HPDE6-E6E7 (cell line): ENCODE data around the gene ENTPD1.
"Not testable (repeated sequence)": the region's sequence is repeated elsewhere in the genome, so short reads cannot be mapped to it uniquely, and the experiment has no call there.

ENCODE experiments used
- DNase-seq: peaks from one replicate; pipeline ENCODE4 v3.0.0; 2011; ENCODE audit warnings: missing footprints; ENCODE audit errors: extremely low spot score

The ENTPD1 gene

DNA sequence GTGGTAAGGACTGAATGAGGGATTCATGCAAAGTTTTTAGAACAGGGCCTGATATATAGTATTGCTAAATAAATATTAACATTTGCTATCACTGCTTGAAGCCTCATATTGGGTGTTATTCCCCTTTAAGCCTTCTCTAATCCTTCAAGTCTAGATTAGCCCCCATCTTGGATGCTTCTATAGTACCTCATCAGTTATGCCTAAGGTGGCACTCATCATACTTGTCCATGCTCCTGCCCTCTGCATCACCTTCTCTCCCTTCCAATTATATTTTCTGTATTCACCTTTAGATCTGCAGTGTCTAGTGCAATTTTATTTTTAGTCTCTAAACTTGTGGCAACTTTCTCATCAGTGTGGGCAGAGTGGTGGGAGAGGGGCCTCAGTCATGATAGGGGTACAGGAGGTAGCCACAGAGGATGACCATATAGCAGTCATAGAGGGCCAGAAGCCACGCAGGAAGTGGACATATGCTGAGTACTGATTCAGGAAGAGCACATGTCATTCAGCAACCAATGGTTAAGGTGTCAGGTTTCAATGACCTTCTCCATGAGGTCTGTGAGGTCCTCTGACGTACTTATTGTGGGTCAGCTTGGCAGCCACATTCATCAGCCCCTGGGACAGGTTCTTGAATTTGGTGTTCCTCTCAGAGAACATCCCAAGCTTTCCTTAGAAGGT, 2.5 kb downstream of the ENTPD1 start:
- DNase-seq: no peak

DNA sequence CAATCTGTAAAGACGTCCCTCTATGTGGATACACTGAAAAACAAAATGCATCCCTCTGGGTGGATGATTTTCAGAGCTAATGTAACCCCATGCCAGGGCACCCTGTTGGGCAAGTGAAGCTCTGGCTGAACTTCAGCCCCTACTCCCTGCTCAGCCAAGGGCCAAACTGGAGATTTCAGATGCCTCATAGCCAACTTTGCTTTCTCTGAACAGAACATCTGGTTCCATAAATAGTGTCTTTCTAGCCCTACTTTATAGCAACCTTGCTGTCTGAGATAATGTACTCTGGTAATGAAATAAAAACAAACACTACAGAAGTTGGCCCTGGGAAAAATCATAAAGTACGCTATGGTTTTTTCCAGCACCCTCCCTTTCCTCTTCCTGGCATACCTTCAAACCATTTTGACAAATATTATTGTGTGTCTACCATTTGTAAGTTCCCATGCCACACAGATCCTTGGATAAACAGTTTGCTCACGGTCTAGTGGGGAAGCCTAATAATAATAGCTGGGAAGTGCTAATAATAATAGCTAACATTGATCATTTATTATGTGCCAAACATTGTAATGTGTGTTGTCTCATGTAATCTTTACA, 3.4 kb downstream of the ENTPD1 start:
- no peak for DNase-seq

DNA sequence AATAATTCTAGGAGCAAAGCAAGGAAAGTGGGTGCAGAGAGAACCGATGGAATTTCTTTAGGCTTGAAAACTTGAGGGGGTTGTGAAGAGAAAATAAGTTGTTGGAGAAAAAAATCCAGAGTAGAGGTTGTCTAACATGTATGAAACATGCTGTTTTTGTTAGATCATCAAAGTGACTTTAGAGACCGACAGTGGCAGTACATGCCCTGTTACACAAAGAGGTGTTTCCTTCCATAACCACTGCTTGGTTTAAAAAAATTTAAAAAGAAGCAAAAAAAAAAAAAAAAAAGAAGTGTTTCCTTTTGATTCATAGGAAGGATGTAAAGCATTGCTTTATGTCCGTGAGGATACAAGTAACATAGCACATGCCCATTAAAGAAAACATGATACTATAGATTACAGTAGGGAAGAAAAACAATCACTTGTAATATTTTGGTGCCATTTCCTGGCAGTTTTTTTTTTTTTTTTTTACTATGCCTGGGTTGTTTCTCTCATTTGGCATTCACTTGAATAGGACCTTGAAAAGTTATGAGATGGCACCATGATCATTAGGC, 6.1 kb downstream of the ENTPD1 start:
- no peak for DNase-seq

DNA sequence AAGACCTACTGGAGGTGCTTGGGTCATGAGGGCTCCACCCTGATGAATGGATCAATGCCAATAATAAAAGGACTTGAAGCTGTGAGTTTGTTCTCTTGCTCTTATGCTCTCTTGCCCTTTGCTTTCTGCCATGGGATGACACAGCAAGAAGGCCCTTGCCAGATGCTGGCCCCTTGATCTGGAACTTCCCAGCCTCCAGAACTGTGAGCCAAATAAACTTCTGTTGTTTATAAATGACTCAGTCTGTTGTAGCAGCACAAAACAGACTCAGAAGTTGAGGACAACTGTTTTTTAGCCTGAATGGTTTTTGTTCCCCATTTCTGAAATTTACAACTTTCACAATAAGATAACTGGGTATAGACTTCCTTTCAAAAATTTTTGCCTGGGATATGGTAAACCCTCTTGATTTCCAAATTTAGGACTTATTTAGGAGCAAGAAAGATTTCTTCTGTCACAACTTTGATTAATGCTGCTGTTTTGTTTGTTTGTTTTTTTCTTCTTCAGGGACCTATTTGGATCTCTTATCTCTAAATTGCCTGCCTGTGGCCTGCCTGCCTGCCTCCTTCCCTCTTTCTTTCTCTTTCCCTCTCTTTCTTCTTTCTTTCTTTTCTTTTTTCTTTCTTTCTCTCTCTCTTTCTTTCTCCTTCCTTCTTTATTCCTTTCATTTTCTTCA, 12.1 kb downstream of the ENTPD1 start:
- DNase-seq: no peak

DNA sequence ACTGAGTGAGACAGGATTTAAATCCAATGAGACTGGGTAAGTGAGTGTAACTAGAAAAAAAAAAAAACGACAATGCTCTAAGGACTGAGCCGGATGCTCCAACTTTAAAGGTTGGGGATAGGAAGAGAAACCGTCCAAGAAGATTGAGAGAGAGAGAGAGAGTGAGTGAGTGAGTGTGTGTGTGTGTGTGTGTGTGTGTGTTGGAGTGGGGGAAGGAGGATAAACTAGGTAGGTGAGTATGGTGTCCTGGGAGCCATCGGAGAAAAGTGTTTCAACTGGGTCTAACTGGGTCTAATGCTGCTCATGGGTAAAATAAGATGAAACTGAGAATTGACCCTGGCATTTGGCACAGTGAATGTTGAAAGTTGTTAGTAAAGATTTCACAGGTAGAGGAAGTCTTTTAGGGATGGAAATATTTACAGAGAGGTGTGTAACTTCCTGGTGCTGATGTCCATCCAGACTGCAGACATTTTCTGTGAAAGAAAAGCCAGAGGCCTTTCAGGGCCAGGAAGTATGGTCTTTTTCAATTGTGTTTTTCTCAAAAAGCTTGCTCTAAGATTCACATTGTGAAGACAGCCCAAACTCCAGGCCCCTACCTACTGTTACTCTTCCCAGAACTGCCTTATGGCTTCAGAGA, 14.2 kb downstream of the ENTPD1 start:
- no peak for DNase-seq

DNA sequence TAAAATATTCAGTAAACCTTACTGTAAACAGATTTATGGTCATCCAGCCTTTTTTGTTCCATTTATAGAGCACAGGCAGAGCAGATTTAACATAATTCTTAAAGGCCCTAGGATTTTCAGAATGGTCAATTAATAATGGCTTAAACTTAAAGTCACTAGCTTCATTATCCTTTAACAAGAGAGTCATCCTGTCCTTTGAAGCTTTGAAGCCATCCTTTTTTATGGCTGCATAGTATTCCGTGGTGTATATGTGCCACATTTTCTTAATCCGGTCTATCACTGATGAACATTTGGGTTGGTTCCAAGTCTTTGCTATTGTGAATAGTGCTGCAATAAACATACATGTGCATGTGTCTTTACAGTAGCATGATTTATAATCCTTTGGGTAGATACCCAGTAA, 17.5 kb downstream of the ENTPD1 start:
- DNase-seq: not testable (repeated sequence)

DNA sequence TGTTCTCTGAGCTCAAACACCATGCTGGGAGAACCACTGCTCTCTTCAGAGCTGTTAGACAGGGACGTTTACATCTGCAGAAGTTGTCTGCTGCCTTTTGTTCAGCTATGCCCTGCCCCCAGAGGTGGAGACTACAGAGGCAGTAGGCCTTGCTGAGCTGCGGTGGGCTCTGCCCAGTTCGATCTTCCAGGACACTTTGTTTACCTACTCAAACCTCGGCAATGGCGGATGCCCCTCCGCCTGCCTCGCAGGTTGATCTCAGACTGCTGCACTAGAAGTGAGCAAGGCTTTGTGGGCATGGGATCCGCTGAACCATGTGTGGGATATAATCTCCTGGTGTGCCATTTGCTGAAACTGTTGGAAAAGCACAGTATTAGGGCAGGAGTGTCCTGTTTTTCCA, 21.7 kb downstream of the ENTPD1 start:
- not testable (repeated sequence) for DNase-seq

DNA sequence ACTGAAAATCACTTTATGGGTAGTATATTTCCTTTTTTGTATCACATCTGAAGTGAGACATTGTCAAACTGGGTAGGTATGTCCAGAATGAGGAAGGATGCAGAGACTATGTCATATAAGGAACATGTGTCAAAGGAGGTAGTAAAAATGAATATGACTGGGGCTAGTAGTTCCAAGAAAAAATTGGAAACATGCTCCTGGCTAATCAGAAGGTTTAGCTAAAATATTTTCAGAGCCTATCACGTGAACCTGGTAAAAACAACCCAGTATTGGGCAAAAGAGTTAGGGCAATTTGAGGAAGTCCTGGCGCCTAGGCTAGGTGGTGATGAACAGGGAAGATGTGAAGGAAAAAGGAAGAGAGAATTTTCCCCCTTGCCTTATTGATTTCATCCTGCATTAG, 26.4 kb downstream of the ENTPD1 start:
- no peak for DNase-seq

DNA sequence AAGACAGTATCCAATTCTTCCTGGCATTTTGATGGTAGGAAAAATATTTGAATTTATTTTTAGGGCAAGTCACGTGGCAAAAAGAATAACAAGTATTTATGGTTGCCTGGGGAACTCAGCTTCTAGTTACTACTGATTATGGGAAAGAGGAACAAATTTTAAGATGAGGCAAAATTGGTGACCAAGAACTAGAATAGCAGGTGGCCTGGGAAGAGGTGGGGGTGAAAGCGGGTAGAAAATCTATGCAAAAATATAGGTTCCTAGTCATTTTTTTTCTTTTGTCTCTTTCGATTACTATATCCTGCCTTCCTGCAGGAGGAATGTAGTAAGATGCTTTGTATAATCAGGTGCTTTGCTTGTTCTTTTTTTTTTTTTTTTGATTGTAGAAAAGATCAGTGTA, 27.8 kb downstream of the ENTPD1 start:
- DNase-seq: no peak

DNA sequence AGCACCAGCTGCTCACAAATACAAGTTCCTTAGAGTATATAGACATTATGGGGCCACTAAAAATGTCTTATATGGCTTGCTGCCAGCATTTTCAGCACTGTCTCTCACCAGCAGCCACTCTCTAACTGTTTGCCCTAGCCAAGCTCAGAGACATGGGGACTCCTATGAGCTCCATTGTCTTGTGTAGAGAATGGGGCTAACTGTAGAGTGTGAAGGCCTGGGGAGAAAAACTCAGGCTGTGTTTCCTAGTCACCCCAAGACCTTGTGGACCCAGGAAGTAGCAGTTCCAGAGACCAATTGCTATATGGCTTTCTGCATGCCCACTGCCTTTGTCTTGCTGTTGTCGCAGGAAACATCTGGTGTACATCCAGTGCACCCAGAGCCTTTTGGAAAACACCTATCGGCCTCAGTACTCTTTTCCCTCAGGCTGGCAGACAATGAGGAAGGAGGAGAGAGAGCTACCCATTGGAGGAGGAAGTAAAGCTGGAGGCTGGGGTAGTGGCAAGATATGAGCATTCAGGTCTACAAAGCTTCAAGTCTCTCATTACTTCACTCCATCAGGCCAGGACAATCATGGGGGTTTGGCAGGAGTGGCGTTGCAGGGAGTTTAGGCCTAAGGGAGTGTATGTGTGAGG, 28.4 kb downstream of the ENTPD1 start:
- DNase-seq: no peak

DNA sequence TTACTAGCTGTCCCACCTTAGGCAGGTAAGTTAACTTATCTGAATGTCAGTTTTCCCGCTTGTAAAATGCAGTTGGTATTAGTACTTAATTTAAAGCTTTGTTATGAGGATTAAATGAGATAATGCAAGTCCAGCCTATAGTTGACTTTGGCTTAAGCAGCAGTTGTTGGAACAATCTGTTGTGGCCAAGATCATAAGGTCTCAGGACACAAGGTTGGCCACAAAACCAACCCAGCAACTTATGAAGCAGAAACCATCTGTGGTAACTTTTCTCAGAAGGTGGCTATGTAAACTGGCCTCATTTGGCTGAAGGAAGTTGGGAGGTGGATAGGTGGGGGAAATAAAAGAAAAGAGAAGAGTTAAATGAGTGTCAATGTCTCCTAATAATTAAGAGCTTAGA, 29.4 kb downstream of the ENTPD1 start:
- no peak for DNase-seq

DNA sequence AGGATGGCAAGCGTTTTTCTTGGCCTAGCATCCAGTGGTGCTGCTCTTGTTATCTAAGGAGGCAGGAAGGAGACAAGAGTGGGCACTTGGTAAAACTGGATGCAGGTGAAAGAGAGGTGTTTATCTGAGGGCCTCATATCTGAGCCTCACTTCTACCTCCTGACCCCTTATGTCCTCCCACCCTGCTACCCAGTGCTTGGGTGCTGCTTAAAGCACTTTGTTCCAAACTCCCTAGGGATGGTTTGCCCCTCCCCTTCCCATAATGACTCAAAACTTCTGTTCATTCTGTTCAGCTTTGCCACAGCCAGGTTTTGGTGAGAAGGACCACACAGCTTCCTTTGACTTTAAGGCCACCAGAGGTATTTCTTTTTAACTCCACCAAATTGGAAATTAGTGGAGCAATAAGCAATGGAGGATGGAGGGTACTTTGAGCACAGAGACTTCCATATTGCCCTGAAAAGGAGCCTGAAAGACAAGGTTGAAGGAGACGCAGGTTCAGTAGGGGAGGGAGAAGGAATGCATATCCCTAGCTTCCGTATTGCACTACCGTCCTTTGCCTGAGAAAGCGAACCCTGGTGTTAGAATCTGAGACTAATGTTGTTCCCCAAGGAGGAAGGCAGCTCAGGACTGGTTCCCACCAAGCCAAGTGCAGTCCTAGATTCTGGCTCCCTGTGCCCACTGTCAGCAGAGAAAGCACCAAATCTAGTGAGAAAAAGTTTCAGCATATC, 30.1 kb downstream of the ENTPD1 start:
- DNase-seq: no peak

DNA sequence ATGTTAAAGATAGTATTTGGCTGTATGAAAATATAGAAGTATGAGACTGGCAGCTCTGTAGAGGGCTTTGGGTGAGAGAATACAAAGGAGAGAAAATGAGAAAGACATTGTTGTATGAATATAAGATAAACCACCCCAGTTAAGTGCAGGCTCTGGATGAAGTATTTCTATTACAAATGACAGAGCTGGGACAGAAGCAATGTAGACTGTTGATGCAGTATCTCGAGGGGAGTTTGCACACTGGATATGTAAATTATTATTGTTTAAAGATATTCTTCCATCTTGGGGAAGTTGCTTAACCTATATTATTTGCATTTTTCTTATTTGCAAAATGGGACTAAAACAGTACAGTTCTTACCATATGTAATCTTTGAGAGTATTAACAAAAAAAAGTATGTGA, 31.5 kb downstream of the ENTPD1 start:
- no peak for DNase-seq

DNA sequence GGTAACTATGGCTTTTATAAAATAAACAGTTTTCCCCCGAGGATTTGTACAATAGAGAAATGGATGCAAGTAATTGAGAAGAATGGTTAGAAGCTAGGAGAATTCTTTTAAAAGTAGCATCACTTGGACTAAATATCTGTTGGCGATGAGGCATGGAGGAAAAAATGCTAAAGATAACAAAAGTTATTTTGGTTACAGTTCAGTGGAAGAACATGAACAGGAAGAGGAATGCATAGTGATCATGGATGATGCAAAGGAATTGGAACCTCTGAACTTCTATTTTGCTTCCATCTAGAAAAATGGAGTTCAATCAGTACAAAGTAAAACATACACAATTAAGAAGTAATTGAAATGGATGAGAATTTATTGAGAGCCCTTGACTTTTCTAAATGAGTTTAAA, 32.9 kb downstream of the ENTPD1 start:
- DNase-seq: no peak

DNA sequence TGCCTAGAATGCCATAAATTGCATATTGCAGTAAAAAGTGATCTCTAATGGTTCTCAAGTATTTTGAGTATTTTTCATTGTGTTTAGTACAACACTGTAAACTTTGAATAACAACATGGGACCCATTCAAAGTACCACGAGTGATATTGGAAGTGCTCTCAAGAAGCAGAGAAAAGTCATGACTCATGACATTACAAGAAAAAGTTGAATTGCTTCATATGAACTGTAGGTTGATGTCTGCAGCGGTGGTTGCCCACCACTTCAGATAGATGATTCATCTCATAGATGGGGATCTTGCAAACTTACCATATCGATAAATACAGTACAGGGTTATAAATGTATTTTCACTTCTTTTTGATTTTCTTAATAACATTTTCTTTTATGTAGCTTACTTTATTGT, 33.9 kb downstream of the ENTPD1 start:
- no peak for DNase-seq

DNA sequence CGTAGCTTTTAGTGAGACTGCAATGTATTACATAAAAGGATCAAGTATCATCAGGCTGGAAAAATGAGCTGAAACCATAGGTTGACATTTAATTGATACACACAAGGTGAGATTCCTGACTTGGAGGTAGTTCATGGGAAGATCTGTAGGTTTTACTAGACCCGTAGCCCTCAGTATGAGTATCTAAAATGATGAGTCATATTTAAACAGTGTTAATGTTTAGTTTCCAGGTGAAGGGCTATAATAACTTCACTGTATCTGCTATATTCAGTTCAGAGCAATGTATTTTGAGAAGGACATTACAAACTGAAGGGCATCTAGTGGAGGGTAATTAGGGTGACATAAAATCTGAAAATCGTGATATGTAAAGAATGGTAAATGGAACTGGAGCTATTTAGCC, 35.0 kb downstream of the ENTPD1 start:
- no peak for DNase-seq

DNA sequence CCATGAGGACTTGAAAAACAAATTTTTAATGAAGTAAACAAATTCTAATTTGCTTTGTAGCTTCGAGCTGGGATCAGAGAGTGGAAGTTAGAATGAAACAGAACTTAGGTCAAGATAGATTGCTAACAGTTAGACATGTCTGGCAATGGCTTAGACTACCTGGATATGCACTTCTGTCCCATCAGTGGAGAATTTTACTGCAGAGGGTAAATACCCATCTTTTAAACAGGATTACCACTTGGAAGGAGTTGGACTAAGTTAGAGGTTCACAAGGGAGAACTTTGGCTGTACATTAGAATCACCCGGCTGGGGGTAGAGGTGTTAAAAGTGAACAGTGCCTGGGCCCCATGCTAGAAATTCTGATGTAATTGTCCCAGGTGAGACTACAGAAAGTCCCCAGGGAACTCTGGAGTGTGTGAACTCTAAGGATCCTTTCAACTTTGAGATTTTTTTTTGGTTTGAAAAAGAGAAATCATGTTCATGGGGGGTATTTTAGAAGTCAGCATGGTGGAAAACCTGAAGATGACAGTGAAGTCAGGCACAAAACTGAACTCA, 35.5 kb downstream of the ENTPD1 start:
- no peak for DNase-seq

DNA sequence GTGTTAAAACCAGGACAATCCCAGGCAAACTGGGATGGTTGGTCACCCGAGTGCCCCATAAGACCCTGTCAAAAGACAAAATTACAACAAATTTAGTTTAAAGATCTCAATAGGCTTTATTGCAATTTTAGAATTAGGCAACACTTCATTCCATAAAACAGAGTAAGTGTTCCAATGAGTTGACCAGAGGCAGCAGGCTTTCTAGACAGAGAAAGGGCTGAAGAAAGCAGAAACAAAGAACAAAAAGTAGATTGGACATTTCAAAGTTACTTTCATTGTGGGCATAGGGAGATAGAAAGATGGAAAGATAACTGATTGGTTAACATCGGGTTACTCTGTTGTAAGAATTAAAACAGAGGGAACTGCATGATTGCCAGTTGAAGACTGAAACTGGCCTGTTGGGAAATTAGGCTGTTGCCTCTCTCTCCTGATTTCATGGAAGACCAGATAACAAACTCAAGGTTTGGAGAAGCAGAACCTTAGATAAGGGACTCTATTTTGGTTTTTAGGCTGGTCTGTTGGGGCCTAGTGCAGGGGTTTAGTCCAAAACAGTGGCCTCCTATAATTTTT, 36.3 kb downstream of the ENTPD1 start:
- DNase-seq: no peak

DNA sequence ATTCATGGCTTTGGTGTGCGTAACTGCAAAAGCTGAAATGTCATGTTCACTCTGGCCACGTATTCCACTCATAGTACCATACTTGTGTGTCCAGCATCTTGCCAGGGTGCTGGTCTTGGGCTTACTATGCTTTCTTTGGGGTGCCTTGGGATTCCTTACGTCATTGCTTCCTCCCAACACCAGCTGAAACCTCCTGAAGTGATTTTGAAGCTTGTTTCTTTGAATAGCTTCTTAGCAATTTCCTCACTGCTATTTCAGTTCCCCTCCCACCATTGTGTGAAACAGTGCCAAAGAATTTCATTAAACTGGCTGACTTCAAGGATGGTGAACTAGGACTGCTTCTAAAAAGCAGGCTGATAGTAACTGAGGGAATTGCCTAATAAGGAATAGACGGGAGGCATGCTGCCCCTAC, 36.9 kb downstream of the ENTPD1 start:
- no peak for DNase-seq

DNA sequence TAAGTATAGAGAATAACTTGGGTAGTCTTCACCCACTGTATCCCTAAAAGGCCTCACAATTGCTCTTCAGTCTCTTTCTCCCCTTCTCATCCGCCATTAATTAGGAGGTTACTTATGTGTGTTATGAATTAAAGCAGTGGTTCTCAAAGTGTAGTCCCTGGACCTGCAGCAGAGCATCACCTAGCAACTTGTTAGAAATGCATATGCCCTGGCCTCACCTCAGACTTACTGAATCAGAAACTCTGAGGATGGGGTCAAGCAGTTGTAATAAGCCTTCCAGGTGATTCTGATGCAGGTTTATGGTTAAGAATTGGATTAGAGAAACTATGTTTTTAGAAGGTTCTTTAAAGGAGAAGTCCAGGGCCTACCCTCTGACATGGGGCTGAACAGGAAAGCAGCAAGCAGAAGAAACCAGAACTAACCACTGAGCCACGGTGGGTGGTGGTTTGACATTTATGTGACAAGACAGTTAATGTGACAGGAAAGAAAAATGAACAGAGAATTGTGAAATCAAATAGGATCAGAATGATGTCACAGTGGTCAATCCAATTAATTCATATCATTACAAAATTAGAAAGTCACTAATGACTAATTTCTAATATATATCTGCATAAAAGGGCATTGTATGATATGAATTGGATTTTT, 37.6 kb downstream of the ENTPD1 start:
- no peak for DNase-seq
